ENCODE measurements around the gene APBB2.

Gene APBB2

GRCh38 chr4:40856277-40856839 is 358.0 kb downstream of the APBB2 start:
- no peaks in the 10 kb centered on the region for H3K9me3 ChIP-seq (ENCODE audit: severe bottlenecking)
- peaks cover under 1% of the 10 kb centered on the region; the same call in 1 of the 2 replicates for H3K36me3 ChIP-seq (ENCODE audit: low read depth)
- no peaks in the 10 kb centered on the region for H3K27me3 ChIP-seq (ENCODE audit: insufficient read depth, poor library complexity, severe bottlenecking)
- ATAC-seq (ENCODE audit: low read depth) (no peak), DNase-seq (ENCODE audit: low spot score) (no peak)
- H3K4me3 ChIP-seq (ENCODE audit: severe bottlenecking), result no peak overlapping the region
- H3K4me1 ChIP-seq (ENCODE audit: insufficient read depth, poor library complexity, severe bottlenecking), result no peaks in the 10 kb centered on the region
- H3K27ac ChIP-seq (ENCODE audit: poor library complexity, severe bottlenecking), result no peak overlapping the region
- TF ChIP-seq, protein P1, sequence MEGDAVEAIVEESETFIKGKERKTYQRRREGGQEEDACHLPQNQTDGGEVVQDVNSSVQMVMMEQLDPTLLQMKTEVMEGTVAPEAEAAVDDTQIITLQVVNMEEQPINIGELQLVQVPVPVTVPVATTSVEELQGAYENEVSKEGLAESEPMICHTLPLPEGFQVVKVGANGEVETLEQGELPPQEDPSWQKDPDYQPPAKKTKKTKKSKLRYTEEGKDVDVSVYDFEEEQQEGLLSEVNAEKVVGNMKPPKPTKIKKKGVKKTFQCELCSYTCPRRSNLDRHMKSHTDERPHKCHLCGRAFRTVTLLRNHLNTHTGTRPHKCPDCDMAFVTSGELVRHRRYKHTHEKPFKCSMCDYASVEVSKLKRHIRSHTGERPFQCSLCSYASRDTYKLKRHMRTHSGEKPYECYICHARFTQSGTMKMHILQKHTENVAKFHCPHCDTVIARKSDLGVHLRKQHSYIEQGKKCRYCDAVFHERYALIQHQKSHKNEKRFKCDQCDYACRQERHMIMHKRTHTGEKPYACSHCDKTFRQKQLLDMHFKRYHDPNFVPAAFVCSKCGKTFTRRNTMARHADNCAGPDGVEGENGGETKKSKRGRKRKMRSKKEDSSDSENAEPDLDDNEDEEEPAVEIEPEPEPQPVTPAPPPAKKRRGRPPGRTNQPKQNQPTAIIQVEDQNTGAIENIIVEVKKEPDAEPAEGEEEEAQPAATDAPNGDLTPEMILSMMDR (IDR thresholded peaks at IDR 0.05; ENCODE audit: poor library complexity, severe bottlenecking), result no peak

- no peaks in the 10 kb centered on the region for H3K36me3 ChIP-seq (ENCODE audit: low read depth)
- H3K4me1 ChIP-seq (ENCODE audit: insufficient read depth, poor library complexity, severe bottlenecking), result no peaks in the 10 kb centered on the region
- no peaks in the 10 kb centered on the region for H3K9me3 ChIP-seq (ENCODE audit: severe bottlenecking)
- DNase-seq (ENCODE audit: low spot score) (no peak), ATAC-seq (ENCODE audit: low read depth) (no peak)
- H3K4me3 ChIP-seq (ENCODE audit: severe bottlenecking), result no peak overlapping the region
- no peak overlapping the region for H3K27ac ChIP-seq (ENCODE audit: poor library complexity, severe bottlenecking)
- TF ChIP-seq, protein P1 (IDR thresholded peaks at IDR 0.05; ENCODE audit: poor library complexity, severe bottlenecking), result no peak
- H3K27me3 ChIP-seq (ENCODE audit: insufficient read depth, poor library complexity, severe bottlenecking), result no peaks in the 10 kb centered on the region
Observed at GRCh38 chr4:40850496-40850895, 363.8 kb downstream of the APBB2 start.

GRCh38 chr4:40848940-40849339 is 365.4 kb downstream of the APBB2 start:
- DNase-seq (ENCODE audit: low spot score) (no peak), ATAC-seq (ENCODE audit: low read depth) (no peak)
- Histone ChIP-seq H3K9me3 (ENCODE audit: severe bottlenecking) (no peaks in the 10 kb centered on the region), H3K27me3 (ENCODE audit: insufficient read depth, poor library complexity, severe bottlenecking) (no peaks in the 10 kb centered on the region), H3K4me3 (ENCODE audit: severe bottlenecking) (no peak overlapping the region), H3K36me3 (ENCODE audit: low read depth) (no peaks in the 10 kb centered on the region; the same call in 1 of the 2 replicates), H3K27ac (ENCODE audit: poor library complexity, severe bottlenecking) (no peak overlapping the region), H3K4me1 (ENCODE audit: insufficient read depth, poor library complexity, severe bottlenecking) (no peaks in the 10 kb centered on the region)
- TF ChIP-seq, protein P1 (IDR thresholded peaks at IDR 0.05; ENCODE audit: poor library complexity, severe bottlenecking), result no peak

DNA sequence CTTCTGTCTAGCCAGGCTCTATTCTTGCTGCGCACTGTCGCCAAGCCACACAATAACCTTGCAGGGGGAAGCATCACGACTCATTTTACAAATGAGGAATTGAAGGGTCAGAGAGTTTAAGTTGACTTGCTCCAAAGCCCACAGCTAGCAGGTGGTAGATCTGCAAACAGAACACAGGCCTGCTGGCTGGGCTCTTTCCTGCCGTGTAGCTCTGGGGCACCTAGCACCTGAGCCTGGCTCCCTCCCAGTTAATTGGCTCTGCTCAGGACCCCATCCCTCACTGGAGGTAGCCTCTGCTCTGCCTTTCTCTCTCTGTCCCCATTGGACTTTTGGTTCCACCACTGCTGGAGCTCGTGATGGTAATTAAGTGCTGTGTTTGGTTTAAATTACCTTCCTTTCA is 366.1 kb downstream of the APBB2 start:
- H3K27ac ChIP-seq (ENCODE audit: poor library complexity, severe bottlenecking), result no peak overlapping the region
- DNase-seq (ENCODE audit: low spot score) (no peak), ATAC-seq (ENCODE audit: low read depth) (no peak)
- H3K27me3 ChIP-seq (ENCODE audit: insufficient read depth, poor library complexity, severe bottlenecking), result no peaks in the 10 kb centered on the region
- no peaks in the 10 kb centered on the region for H3K9me3 ChIP-seq (ENCODE audit: severe bottlenecking)
- TF ChIP-seq, protein P1 (IDR thresholded peaks at IDR 0.05; ENCODE audit: poor library complexity, severe bottlenecking), result no peak
- no peaks in the 10 kb centered on the region for H3K4me1 ChIP-seq (ENCODE audit: insufficient read depth, poor library complexity, severe bottlenecking)
- H3K36me3 ChIP-seq (ENCODE audit: low read depth), result peaks cover 5% of the 10 kb centered on the region
- no peak overlapping the region for H3K4me3 ChIP-seq (ENCODE audit: severe bottlenecking)

- no peak overlapping the region for H3K27ac ChIP-seq (ENCODE audit: poor library complexity, severe bottlenecking)
- TF ChIP-seq, protein P1 (IDR thresholded peaks at IDR 0.05; ENCODE audit: poor library complexity, severe bottlenecking), result no peak
Observed at GRCh38 chr4:40846532-40846931, 367.8 kb downstream of the APBB2 start.

More at GRCh38 chr4:40846532-40846931, 367.8 kb downstream of the APBB2 start:
- ATAC-seq (ENCODE audit: low read depth), result no peak
- peaks cover 4% of the 10 kb centered on the region for H3K4me1 ChIP-seq (ENCODE audit: insufficient read depth, poor library complexity, severe bottlenecking)
- no peaks in the 10 kb centered on the region for H3K27me3 ChIP-seq (ENCODE audit: insufficient read depth, poor library complexity, severe bottlenecking)
- H3K36me3 ChIP-seq (ENCODE audit: low read depth), result peaks cover 5% of the 10 kb centered on the region
- H3K9me3 ChIP-seq (ENCODE audit: severe bottlenecking), result no peaks in the 10 kb centered on the region
- no peak for DNase-seq (ENCODE audit: low spot score)
- H3K4me3 ChIP-seq (ENCODE audit: severe bottlenecking), result no peak overlapping the region

All from RWPE2 (cell line).